ENCODE data around the gene BCAP31. TPM values are rescaled to one million over a fixed set of nuclear protein-coding genes. Genes with fewer than 3 reads are reported as not detected.

Gene BCAP31
- total RNA-seq, 1 donor from 2014 or later: 126 TPM

GRCh38 chrX:153770601-153771414 is 46.6 kb upstream of the BCAP31 start:
- Histone ChIP-seq H3K4me1 (peaks cover 12% of the 10 kb centered on the region), H3K27me3 (no peaks in the 10 kb centered on the region), H3K4me3 (no peak overlapping the region), H3K9me3 (no peaks in the 10 kb centered on the region), H3K27ac (no peak overlapping the region), H3K36me3 (no peaks in the 10 kb centered on the region)
- TF ChIP-seq POLR2AphosphoS5 (IDR thresholded peaks at IDR 0.05; ENCODE audit: insufficient read depth in 1 of 2, low read depth in 1 of 2) (no peak), POLR2A (IDR thresholded peaks at IDR 0.05) (no peak), CTCF (IDR thresholded peaks at IDR 0.05) (no peak)
- intact Hi-C loops (cut with DNase I): no loop called here
- DNase-seq (ENCODE audit: extremely low spot score in 2 of 2): no peak

- intact Hi-C loops (cut with DNase I): no loop called here
- no peaks in the 10 kb centered on the region for H3K36me3 ChIP-seq
These were observed 45.8 kb upstream of the BCAP31 start for GRCh38 chrX:153769865-153770600.

GRCh38 chrX:153769158-153769864 is 45.1 kb upstream of the BCAP31 start:
- TF ChIP-seq POLR2AphosphoS5 (IDR thresholded peaks at IDR 0.05; ENCODE audit: insufficient read depth in 1 of 2, low read depth in 1 of 2) (no peak), POLR2A (IDR thresholded peaks at IDR 0.05) (no peak), CTCF (IDR thresholded peaks at IDR 0.05) (no peak)
- intact Hi-C loops (cut with DNase I): no loop called here
- no peak for DNase-seq (ENCODE audit: extremely low spot score in 2 of 2)
- Histone ChIP-seq H3K27me3 (no peaks in the 10 kb centered on the region), H3K4me1 (peaks cover 27% of the 10 kb centered on the region), H3K4me3 (no peak overlapping the region), H3K9me3 (no peaks in the 10 kb centered on the region), H3K36me3 (no peaks in the 10 kb centered on the region), H3K27ac (no peak overlapping the region)

More at GRCh38 chrX:153769865-153770600, 45.8 kb upstream of the BCAP31 start:
- no peak for DNase-seq (ENCODE audit: extremely low spot score in 2 of 2)
- Histone ChIP-seq H3K27me3 (no peaks in the 10 kb centered on the region), H3K27ac (no peak overlapping the region), H3K4me3 (no peak overlapping the region), H3K4me1 (peaks cover 20% of the 10 kb centered on the region), H3K9me3 (no peaks in the 10 kb centered on the region)
- TF ChIP-seq POLR2AphosphoS5 (IDR thresholded peaks at IDR 0.05; ENCODE audit: insufficient read depth in 1 of 2, low read depth in 1 of 2) (no peak), POLR2A (IDR thresholded peaks at IDR 0.05) (no peak), CTCF (IDR thresholded peaks at IDR 0.05) (no peak)

- no peak for TF ChIP-seq POLR2A (IDR thresholded peaks at IDR 0.05)
- TF ChIP-seq CTCF (IDR thresholded peaks at IDR 0.05): no peak
- TF ChIP-seq POLR2AphosphoS5 (IDR thresholded peaks at IDR 0.05; ENCODE audit: insufficient read depth in 1 of 2, low read depth in 1 of 2): no peak
- peaks cover 30% of the 10 kb centered on the region for H3K4me1 ChIP-seq
- H3K27me3 ChIP-seq: no peaks in the 10 kb centered on the region
- no peaks in the 10 kb centered on the region for H3K36me3 ChIP-seq
- intact Hi-C loops (cut with DNase I): no loop called here
- no peak overlapping the region for H3K27ac ChIP-seq
- H3K9me3 ChIP-seq: no peaks in the 10 kb centered on the region
- H3K4me3 ChIP-seq: no peak overlapping the region
- no peak for DNase-seq (ENCODE audit: extremely low spot score in 2 of 2)
These were observed 44.3 kb upstream of the BCAP31 start for GRCh38 chrX:153768311-153769157.

All from vagina (tissue), 2 donors.